HG03342 (cell line): ENCODE data around the gene AXIN2.
"Not testable (repeated sequence)": the region's sequence is repeated elsewhere in the genome, so short reads cannot be mapped to it uniquely, and the experiment has no call there.

Experiments used
- ATAC-seq: cut with Tn5 transposase; IDR thresholded peaks from one replicate; pipeline ENCODE4 v1.9.1; 2021; ENCODE audit warnings: mild to moderate bottlenecking, moderate library complexity; ENCODE audit not compliant: unreplicated experiment

The AXIN2 gene

GRCh38 chr17:65523411-65523810 is 38.0 kb downstream of the AXIN2 start:
- no peak for ATAC-seq

GRCh38 chr17:65522751-65523404 is 38.6 kb downstream of the AXIN2 start:
- ATAC-seq = no peak

GRCh38 chr17:65519462-65519861 is 42.0 kb downstream of the AXIN2 start:
- no peak for ATAC-seq

DNA sequence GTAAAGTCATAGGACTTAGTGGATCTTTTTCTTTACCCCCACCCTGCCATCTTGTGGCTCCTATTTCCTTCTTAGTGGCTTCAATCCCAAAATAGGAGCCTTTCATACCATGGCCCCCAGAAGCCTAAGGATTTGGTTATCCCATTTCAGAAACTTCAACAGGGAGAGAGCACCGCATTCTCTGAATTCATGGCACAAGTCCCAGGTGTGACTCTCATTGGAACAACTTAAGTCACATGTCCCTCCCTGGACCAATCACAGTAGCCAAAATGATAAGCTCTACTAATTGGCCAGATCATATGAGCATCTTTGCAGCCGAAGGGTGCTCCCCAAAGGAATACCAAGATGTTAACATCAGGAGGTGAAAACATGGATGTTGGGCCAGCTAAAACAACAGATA is 43.2 kb downstream of the AXIN2 start:
- ATAC-seq = no peak

DNA sequence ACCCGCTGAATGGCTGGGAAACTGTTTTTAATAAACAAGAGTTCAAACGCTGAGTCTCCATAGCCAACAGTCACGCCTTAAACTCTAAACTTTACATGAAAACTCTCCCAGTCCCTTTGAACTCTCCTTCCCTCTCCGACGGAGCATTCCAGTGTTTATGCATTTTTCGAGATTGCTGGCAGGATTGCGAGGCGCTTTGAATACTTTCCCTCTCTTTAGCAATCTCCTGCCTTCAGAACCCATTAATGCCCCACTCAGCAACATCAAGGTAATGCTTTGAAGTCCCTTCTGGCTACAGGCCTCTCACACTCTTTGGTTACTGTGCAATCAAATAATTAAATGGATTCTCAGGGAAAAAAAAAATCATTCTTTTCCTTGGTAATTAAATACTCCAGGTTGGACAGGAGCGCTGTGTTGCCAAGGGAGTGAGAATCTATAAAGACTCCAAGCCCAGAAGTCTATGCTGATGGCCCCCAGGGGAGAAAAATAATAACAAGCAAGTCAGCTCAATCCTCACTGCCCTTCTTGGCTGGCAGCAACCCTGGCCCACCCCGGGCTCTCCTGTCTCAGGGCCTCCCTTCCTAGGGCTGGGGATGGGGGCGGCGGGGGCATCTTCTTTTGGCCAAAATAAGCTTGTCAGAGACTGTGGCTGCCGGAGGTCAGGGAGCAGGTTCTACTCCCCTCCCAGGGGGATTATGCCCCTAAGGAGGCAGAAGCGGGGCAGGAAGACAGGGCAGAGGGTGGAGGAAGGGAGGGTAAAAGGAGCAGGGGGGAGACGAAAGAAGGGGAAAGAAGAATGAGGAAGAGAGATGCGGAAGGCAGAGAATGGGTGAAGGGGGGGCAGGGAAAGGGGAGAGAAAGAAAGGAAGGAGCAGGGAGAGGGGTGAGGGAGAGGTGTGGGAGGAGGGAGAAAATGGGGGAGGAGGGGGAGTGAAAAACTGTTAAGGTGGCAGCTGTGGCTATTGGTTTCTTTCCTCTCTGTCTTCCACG is 45.2 kb downstream of the AXIN2 start:
- no peak for ATAC-seq

DNA sequence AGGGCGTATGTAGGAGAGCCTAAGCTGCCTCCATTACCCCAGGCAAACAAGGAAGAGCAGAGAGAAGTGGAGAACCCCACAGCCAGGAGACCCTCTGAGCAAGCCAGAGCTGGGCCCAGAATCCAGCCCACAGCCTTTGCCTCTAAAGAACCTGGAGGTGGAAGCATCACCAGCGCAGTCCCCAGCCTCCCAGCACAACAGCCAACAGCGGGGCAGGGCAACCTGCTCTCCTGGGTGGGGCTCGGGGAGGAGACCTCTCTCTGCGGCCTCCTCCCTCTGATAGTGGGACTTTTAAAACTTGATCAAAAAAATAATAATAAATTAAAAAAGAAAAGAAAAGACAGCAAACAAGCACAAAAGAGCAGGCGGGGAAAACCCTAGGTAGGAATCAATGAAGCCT is 45.9 kb downstream of the AXIN2 start:
- no peak for ATAC-seq

- ATAC-seq = no peak
Measured at GRCh38 chr17:65514541-65514940, 46.9 kb downstream of the AXIN2 start.

GRCh38 chr17:65514082-65514481 is 47.4 kb downstream of the AXIN2 start:
- no peak for ATAC-seq

DNA sequence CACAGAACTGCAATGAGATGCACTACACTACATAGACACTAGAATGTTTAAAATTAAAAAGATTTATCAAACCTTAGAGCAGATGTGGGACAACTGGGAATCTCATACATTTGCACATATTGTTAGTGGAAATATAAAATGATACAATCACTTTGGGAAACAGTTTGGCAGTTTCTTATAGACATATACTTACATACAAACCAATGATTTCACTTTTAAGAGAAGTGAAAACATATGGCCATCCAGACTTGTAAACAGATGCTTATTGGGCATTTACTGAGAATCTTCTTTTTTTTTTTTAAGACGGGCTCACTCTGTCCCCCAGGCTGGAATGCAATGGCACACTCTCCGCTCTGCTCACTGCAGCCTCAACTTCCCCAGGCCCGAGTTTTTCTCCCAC is 50.1 kb downstream of the AXIN2 start:
- ATAC-seq = no peak

- no peak for ATAC-seq
Measured at GRCh38 chr17:65509032-65509431, 52.4 kb downstream of the AXIN2 start.

DNA sequence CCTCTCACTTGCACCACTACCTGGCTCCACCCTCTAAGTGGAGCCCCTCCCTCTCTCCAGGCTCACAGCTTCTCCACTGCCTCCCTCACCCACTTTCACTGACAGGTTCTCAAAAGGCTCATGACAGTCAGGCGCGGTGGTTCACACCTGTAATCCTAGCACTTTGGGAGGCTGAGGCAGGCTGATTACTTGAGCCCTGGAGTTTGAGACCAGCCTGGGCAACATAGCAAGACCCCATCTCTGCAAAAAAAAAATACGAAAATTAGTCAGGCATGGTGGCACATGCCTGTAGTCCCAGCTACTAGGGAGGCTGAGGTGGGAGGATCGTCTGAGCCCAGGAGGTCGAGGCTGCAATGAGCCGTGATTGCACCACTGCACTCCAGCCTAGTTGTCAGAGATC is 56.8 kb downstream of the AXIN2 start:
- not testable (repeated sequence) for ATAC-seq

DNA sequence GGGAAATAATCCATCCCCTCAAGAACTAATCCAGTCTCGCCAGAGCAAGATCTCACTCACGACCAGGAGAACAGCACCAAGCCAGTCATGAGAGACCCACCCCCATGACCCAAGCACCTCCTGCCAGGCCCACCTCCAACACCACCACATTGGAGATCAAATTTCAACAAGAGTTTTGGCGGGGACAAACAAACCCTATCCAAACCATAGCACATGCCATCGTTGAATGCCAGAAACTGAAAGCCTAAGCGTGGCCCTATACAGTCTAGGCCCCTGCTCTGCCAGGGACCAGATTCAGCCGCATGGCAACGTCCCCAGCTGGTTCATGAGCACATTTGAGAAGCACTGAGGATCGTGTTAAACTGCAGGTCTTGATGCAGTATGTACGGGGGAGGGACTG is 57.3 kb downstream of the AXIN2 start:
- no peak for ATAC-seq

DNA sequence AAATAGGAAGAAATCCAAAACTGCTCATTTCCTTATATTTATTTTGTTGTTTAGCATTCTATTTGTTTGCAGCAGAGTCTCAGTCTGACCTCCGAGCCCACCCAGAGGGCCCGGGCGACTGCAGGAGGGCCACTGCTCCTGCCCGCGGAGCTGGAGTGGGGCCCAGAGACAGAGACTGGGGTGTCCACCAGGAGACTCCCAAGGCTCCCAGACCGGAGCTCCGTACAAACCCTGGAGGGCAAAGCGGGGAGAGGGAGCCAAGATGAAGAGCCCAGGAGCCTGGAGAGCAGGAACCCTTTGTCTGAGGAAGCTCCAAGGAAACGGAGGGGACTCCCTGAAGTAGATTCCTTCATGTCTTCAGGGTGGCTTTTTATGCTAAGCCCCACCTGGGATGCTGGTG is 57.9 kb downstream of the AXIN2 start:
- no peak for ATAC-seq

GRCh38 chr17:65498816-65499215 is 62.6 kb downstream of the AXIN2 start:
- no peak for ATAC-seq

- no peak for ATAC-seq
Measured at GRCh38 chr17:65496801-65497200, 64.6 kb downstream of the AXIN2 start.

DNA sequence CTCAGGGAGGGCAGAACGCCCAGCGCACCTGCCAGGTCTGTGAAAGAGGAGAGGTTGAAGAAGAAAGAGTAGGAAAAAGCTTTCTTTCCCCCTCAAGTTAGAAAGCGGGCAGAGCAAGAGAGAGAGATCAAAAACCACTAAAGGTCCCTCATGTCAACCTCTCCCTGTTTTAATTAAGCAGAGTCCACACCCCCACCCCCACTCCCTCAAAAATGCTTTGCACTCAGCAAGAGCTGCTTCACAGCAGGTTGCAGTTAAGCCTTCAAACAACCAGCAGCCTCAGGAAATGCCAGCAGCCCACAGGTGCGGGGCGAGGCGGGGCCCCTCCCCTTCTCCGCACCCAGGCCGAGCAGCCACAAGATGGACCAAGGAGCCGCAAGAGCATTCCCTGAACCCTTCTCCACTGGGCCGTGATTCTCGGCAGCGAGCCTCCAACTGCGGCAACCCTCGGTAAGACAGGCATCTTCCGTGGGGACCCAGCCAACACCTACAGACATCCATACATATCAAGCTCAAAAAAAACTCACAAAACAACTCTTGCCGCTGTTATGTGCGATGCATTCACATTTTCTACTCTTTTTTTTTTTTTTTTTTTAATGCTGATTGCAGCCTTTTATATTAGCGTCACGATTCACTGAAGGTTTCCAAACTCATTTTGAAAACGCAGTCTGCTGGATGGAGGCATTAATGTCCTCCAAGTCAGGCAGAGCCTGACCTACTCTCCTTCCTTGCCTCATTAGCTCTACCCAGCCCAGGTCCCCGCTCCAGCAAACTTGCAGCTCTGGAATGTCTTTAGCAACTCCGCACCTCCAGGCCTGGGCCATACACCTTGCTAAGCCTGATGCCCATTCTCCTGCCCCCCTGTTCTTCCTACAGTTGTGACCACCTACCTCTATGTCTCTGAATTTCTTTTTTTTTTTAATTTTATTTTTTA is 66.1 kb downstream of the AXIN2 start:
- no peak for ATAC-seq

DNA sequence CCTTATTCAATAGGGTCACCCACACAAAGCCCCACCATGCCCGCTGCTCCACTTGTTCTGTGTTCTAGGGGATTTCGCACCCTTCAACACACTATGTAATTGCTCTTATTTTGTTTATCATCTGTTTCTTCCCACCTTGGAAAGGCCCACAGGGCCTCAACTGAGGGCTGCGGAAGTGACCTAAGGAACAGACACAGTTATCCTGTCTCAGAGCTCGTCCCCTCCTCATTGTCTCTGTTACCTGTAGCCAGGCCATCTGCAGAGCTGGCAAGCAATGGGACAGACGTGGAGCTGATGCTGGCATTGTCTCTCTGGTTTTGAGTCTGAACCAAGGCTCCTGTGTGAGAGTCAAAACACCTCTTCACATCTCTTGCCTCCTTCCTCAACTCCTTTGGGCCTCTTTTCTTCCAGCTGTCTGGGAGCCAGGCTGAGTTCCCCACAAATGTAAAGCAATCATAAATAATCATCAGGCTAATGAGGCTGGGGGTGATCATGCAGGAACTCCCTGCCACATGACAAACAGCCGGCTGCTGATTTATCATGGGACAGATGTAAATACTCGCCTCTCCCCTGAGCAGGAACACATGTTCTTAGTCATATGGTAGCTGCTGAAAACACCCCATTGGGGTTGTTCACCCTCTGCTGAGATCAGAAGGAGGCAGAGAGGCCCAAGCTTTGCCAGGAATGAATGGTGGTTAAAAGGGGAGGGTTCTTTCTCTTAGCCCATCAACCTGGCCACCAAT is 71.9 kb downstream of the AXIN2 start:
- no peak for ATAC-seq

- no peak for ATAC-seq
Measured at GRCh38 chr17:65488665-65489064, 72.8 kb downstream of the AXIN2 start.

DNA sequence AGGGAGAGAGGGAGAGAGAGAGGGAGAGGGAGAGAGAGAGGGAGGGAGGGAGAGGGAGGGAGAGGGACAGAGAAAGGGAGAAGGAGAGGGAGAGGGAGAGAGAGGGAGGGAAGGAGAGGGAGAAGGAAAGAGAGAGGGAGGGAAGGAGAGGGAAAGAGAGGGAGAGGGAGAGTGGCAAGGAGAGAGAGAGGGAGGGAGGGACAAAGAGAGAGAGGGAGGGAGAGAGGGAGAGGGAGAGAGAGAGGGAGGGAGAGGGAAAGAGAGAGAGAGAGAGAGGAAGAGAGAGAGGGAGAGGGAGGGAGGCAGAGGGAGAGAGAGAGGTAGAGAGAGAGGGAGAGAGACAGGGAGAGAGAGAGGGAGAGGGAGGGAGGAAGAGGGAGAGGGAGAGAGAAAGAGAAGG is 73.5 kb downstream of the AXIN2 start:
- no peak for ATAC-seq

DNA sequence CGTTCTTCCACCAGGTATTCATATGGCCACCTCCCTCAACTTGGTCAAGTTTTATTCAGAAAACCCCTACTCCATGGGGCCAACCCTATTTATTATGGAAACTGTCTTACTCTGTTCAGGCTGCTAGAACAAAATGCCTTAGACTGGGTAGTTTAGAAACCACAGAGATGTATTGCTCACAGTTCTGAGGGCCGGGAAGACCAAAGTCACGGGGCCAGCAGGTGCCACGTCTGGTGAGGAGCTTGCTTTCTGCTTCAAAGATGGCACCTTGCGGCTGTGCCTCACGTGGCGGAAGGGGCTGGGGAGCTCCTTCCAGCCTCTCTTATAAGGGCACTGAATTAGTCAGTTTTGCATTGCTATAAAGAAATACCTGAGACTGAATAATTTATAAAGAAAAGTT is 74.3 kb downstream of the AXIN2 start:
- ATAC-seq = no peak
